MM.1S (cell line): Measurements from ENCODE around the gene PLOD3.

Experiments
- DNase-seq: peaks from one replicate; pipeline ENCODE4 v3.0.0-alpha.2; 2015
- H2AFZ ChIP-seq: fragments of 300-600 bp; sonication (generic); 2 replicates; pipeline ENCODE4 v1.6.0; 2016; ENCODE audit warnings: antibody characterized with exemption, low read length
- H3F3A ChIP-seq: fragments of 300-600 bp; sonication (generic); 2 replicates; pipeline ENCODE4 v1.6.1; 2016; ENCODE audit warnings: mild to moderate bottlenecking, antibody characterized with exemption, low read length, moderate library complexity, mixed read lengths; ENCODE audit not compliant: insufficient read depth
- H3K27ac ChIP-seq: fragments of 300-600 bp; sonication (generic); 2 replicates; pipeline ENCODE4 v1.5.1; 2016; ENCODE audit warnings: mild to moderate bottlenecking, low read length
- H3K27me3 ChIP-seq: fragments of 300-600 bp; sonication (generic); replicated peaks from 2 replicates; pipeline ENCODE4 v1.6.0; 2016; ENCODE audit warnings: low read length; ENCODE audit not compliant: insufficient read depth
- H3K36me3 ChIP-seq: fragments of 300-600 bp; sonication (generic); replicated peaks from 2 replicates; pipeline ENCODE4 v1.6.1; 2016; ENCODE audit warnings: mild to moderate bottlenecking, low read length, mixed read lengths; ENCODE audit not compliant: insufficient read depth
- H3K4me1 ChIP-seq: fragments of 300-600 bp; sonication (generic); 2 replicates; pipeline ENCODE4 v1.6.1; 2016; ENCODE audit warnings: low read length, mixed read lengths
- H3K4me2 ChIP-seq: fragments of 300-600 bp; sonication (generic); 2 replicates; pipeline ENCODE4 v1.6.0; 2016; ENCODE audit warnings: low read depth, low read length
- H3K4me3 ChIP-seq: fragments of 300-600 bp; sonication (generic); 2 replicates; pipeline ENCODE4 v1.5.1; 2016; ENCODE audit warnings: low read length, mixed read lengths
- H3K79me2 ChIP-seq: fragments of 300-600 bp; sonication (generic); 2 replicates; pipeline ENCODE4 v1.6.1; 2016; ENCODE audit warnings: mixed run types, low read length, mixed read lengths
- H3K9ac ChIP-seq: fragments of 300-600 bp; sonication (generic); 2 replicates; pipeline ENCODE4 v1.6.1; 2016; ENCODE audit warnings: low read length, mixed read lengths
- H3K9me2 ChIP-seq: fragments of 300-600 bp; sonication (generic); replicated peaks from 2 replicates; pipeline ENCODE4 v1.6.1; 2016; ENCODE audit warnings: mild to moderate bottlenecking, low read length, mixed read lengths; ENCODE audit not compliant: insufficient read depth
- H3K9me3 ChIP-seq: fragments of 300-600 bp; sonication (generic); replicated peaks from 2 replicates; pipeline ENCODE4 v1.6.1; 2016; ENCODE audit warnings: mild to moderate bottlenecking, low read length, mixed read lengths; ENCODE audit not compliant: insufficient read depth
- H4K20me1 ChIP-seq: fragments of 300-600 bp; sonication (generic); 2 replicates; pipeline ENCODE4 v1.6.1; 2016; ENCODE audit warnings: mild to moderate bottlenecking, low read length, moderate library complexity, mixed read lengths; ENCODE audit not compliant: insufficient read depth
- EZH2 ChIP-seq: fragments of 300-600 bp; sonication (generic); optimal IDR thresholded peaks from 2 replicates; pipeline ENCODE3; 2017; ENCODE audit warnings: low read depth, mild to moderate bottlenecking, antibody characterized with exemption, low read length, mixed read lengths
- EZH2phosphoT487 ChIP-seq: fragments of 300-600 bp; sonication (generic); IDR thresholded peaks from 2 replicates; pipeline ENCODE4 v1.6.1; 2018; ENCODE audit warnings: antibody characterized with exemption, low read length
- TF ChIP-seq, protein P1 (sequence below): fragments of 300-600 bp; sonication (generic); IDR thresholded peaks from 2 replicates; pipeline ENCODE4 v1.5.1; 2016; ENCODE audit warnings: antibody characterized with exemption, low read length, mixed read lengths

Gene PLOD3

DNA sequence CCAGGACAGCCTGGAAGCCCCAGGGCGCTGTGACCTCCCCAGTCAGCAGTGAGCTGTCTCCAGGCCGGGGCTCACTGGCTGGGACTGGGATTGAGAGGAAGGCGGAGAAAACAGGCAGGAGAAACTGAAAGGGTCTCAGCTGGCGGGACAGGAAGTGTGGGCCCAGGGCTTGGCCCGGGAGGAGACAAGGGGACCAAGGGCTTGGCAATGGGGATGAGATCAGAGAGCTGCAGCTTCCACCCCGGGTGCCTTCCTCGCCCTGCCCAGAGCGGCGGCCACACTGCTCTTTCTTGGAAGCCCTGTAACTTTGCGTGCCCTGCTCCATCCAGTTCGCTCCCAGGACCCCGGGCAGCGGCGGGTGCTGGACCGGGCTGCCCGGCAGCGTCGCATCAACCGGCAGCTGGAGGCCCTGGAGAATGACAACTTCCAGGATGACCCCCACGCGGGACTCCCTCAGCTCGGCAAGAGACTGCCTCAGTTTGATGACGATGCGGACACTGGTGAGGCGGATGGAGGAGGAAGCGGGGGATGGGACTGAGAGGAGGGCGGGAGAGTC is 5.0 kb upstream of the PLOD3 start:
- no peaks in the 10 kb centered on the region for H3K36me3 ChIP-seq
- 0 out of 2 replicates have a peak, but pooled peaks cover 6% of the 10 kb centered on the region for H3K4me1 ChIP-seq
- H3K9me3 ChIP-seq: no peaks in the 10 kb centered on the region
- peaks cover 3% of the 10 kb centered on the region; the same call in 1 of the 2 replicates for H3F3A ChIP-seq
- no peak overlapping the region for H3K4me3 ChIP-seq
- H4K20me1 ChIP-seq: no peaks in the 10 kb centered on the region
- no peak for TF ChIP-seq EZH2phosphoT487
- TF ChIP-seq, protein P1, sequence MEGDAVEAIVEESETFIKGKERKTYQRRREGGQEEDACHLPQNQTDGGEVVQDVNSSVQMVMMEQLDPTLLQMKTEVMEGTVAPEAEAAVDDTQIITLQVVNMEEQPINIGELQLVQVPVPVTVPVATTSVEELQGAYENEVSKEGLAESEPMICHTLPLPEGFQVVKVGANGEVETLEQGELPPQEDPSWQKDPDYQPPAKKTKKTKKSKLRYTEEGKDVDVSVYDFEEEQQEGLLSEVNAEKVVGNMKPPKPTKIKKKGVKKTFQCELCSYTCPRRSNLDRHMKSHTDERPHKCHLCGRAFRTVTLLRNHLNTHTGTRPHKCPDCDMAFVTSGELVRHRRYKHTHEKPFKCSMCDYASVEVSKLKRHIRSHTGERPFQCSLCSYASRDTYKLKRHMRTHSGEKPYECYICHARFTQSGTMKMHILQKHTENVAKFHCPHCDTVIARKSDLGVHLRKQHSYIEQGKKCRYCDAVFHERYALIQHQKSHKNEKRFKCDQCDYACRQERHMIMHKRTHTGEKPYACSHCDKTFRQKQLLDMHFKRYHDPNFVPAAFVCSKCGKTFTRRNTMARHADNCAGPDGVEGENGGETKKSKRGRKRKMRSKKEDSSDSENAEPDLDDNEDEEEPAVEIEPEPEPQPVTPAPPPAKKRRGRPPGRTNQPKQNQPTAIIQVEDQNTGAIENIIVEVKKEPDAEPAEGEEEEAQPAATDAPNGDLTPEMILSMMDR: no peak
- TF ChIP-seq EZH2: no peak
- no peaks in the 10 kb centered on the region for H3K27me3 ChIP-seq
- H3K4me2 ChIP-seq: no peak overlapping the region
- DNase-seq: no peak
- H2AFZ ChIP-seq: no peak overlapping the region
- peaks cover 31% of the 10 kb centered on the region for H3K79me2 ChIP-seq
- H3K9me2 ChIP-seq: no peaks in the 10 kb centered on the region
- H3K9ac ChIP-seq: no peak overlapping the region
- H3K27ac ChIP-seq: no peak overlapping the region

DNA sequence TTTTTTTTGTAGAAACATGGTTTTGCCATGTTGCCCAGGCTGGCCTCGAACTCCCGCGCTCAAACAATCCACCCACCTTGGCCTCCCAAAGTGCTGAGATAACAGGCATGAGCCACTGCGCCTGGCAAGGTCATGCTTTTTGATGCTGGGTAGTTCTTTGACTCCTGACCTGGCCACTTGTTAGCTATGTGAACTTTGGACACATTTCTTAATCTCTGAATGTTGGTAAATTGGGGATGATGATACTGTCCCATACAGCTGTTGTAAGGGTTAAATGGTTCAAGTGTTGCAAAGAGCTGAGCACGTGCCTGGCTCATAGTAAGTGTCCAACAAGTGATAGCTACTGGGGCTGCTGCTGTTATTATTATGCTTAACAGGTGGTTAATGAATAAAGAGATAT is 2.9 kb upstream of the PLOD3 start:
- Histone ChIP-seq H3K4me3 (no peak overlapping the region), H3K4me1 (0 out of 2 replicates have a peak, but pooled peaks cover 6% of the 10 kb centered on the region), H3K9me2 (no peaks in the 10 kb centered on the region), H4K20me1 (no peaks in the 10 kb centered on the region), H3K9me3 (no peaks in the 10 kb centered on the region), H3K79me2 (peaks cover 44% of the 10 kb centered on the region), H3K27ac (no peak overlapping the region), H2AFZ (no peak overlapping the region), H3K27me3 (no peaks in the 10 kb centered on the region), H3K36me3 (no peaks in the 10 kb centered on the region), H3F3A (peaks cover 3% of the 10 kb centered on the region; the same call in 1 of the 2 replicates), H3K9ac (no peak overlapping the region), H3K4me2 (no peak overlapping the region)
- TF ChIP-seq EZH2phosphoT487 (no peak), EZH2 (no peak)
- TF ChIP-seq, protein P1: no peak
- DNase-seq: no peak

DNA sequence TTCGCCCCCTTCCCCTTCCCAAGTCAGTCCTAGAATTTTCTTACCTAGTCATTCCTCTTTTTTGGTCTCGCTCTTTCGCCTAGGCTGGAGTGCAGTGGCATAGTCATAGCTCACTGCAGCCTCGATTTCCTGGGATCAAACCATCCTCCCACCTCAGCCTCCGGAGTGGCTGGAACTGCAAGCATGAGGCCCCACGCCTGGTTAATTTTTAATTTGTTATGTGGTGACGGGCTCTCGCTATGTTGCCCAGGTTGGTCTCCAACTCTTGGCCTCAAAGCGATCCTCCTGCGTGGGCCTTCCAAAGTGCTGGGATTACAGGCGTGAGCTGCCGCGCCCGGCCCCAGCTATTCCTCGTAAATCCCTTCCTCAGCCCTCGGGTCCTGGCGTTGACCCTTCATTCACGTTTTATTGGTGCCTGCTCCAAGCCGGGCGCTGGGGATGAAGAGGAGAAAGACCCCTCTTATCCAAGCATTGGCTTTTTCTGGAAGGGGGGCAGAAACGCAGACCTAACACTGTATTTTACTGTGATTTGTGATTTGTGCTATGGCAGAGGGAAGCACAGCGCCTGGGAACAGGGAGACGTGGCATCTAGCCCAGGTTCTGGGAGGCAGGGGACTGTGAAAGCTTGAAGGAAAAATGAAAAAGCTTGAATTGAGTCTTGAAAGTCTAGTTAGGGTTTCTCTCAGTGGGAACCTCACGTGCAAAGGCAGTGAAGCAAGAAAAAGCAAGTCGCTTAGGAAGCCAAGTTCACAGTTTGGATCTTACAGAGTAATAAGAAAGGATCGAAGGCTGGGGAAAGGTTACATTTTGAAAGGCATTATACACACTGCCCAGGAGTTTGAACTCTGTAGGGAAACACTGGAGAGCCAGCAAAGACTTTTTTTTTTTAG is 1.1 kb upstream of the PLOD3 start:
- Histone ChIP-seq H3K4me2 (peak overlapping the region; percentile 80), H2AFZ (peak overlapping the region; percentile 75), H3K27ac (no peak overlapping the region), H3F3A (peaks cover 3% of the 10 kb centered on the region; the same call in 1 of the 2 replicates), H3K9me3 (no peaks in the 10 kb centered on the region), H3K79me2 (peaks cover 44% of the 10 kb centered on the region), H3K4me3 (peak overlapping the region; percentile 84), H3K36me3 (no peaks in the 10 kb centered on the region), H3K9ac (peak overlapping the region; percentile 71), H3K4me1 (0 out of 2 replicates have a peak, but pooled peaks cover 6% of the 10 kb centered on the region), H3K27me3 (no peaks in the 10 kb centered on the region), H3K9me2 (no peaks in the 10 kb centered on the region), H4K20me1 (no peaks in the 10 kb centered on the region)
- DNase-seq: no peak
- TF ChIP-seq EZH2phosphoT487: no peak
- TF ChIP-seq EZH2: no peak
- TF ChIP-seq, protein P1: no peak
